HepG2 (cell line): Measurements from ENCODE around the gene ZBTB20. TPM values are rescaled to one million over a fixed set of nuclear protein-coding genes. Genes with fewer than 3 reads are reported as not detected.

Experiments
- ATAC-seq: fragments of 200-7000 bp; cut with Tn5 transposase; 3 replicates; pipeline ENCODE4 v1.9.1; 2020; ENCODE audit warnings: mild to moderate bottlenecking, moderate library complexity
- BruUV-seq: library from RNA; stranded (reverse); fragments of 400-500 nt; replicated peaks from 2 replicates; lab custom pipeline; 2021; lab: Mats Ljungman, UMichigan
- CTCF ChIA-PET: fragments of 300-600 bp; formaldehyde crosslinking; extraction: SDS; loops from one replicate; lab custom pipeline; 2021; ENCODE audit warnings: low total read pairs, inconsistent platforms, low intra/inter-chr PET ratio; lab: Yijun Ruan, JAX
- POLR2A ChIA-PET: fragments of 350-600 bp; sonication (Branson Sonifier 250); formaldehyde crosslinking; loops from one replicate; lab custom pipeline; 2020; ENCODE audit warnings: antibody characterized with exemption, inconsistent platforms; lab: Yijun Ruan, JAX
- DNase-seq: peaks from one replicate; pipeline ENCODE4 v3.0.0-alpha.2; 2015; ENCODE audit warnings: low spot score
- FAIRE-seq: peaks from 3 replicates; lab custom pipeline; 2011; peaks lifted over from hg19 to GRCh38; lab: Jason Lieb, UNC
- H2AFZ ChIP-seq: one replicate; pipeline ENCODE4 v1.6.1; 2011; ENCODE audit warnings: low read length, inconsistent platforms
- H3K27ac ChIP-seq: fragments of 300-600 bp; 3 replicates; pipeline ENCODE4 v1.8.0; 2011; ENCODE audit warnings: mixed run types, mild to moderate bottlenecking, mixed read lengths, low read length, inconsistent platforms; ENCODE audit not compliant: insufficient read depth; ENCODE audit errors: extremely low read length
- H3K27me3 ChIP-seq, 2 experiments: fragments of 200-600 bp in 1 of 2; 2 replicates in 1 of 2; 3 replicates in 1 of 2; pipeline versions ENCODE4 v1.6.0 to v1.8.0; 2011; ENCODE audit warnings: low read length in 2 of 2, mild to moderate bottlenecking in 2 of 2, moderate library complexity in 2 of 2, inconsistent platforms in 1 of 2; ENCODE audit not compliant: insufficient read depth in 2 of 2, control insufficient read depth in 1 of 2
- H3K36me3 ChIP-seq, 2 experiments: fragments of 200-600 bp in 1 of 2; replicated peaks in 1 of 2; 2 replicates in 1 of 2; 3 replicates in 1 of 2; pipeline versions ENCODE4 v1.5.1 to v1.8.0; 2011; ENCODE audit warnings: low read length in 2 of 2, inconsistent platforms in 1 of 2; ENCODE audit not compliant: insufficient read depth in 2 of 2, control insufficient read depth in 1 of 2
- H3K4me1 ChIP-seq: 2 replicates; pipeline ENCODE4 v1.5.1; 2012; ENCODE audit warnings: low read length, inconsistent platforms; ENCODE audit not compliant: insufficient read depth
- H3K4me2 ChIP-seq: 2 replicates; pipeline ENCODE4 v1.6.0; 2011; ENCODE audit warnings: low read depth, low read length, inconsistent platforms
- H3K4me3 ChIP-seq, 3 experiments: fragments of 200-600 bp in 1 of 3; sonication (generic), shearing (Covaris generic) in 1 of 3; replicated peaks in 1 of 3; 2 replicates each; pipeline ENCODE4 v1.5.1; 2011 to 2016; ENCODE audit warnings: low read length in 3 of 3, inconsistent platforms in 2 of 3, low read depth in 2 of 3, mild to moderate bottlenecking in 2 of 3, control low read depth in 1 of 3, mixed read lengths in 1 of 3; ENCODE audit not compliant: insufficient read depth in 1 of 3
- H3K79me2 ChIP-seq: one replicate; pipeline ENCODE4 v1.6.1; 2011; ENCODE audit warnings: low read length, inconsistent platforms; ENCODE audit not compliant: insufficient read depth
- H3K9ac ChIP-seq: 2 replicates; pipeline ENCODE4 v1.6.0; 2011; ENCODE audit warnings: mild to moderate bottlenecking, low read depth, low read length, inconsistent platforms; ENCODE audit not compliant: insufficient read depth
- H3K9me3 ChIP-seq: 2 replicates; pipeline ENCODE4 v1.5.1; 2012; ENCODE audit warnings: mild to moderate bottlenecking, low read length
- H4K20me1 ChIP-seq: 2 replicates; pipeline ENCODE4 v1.6.0; 2011; ENCODE audit warnings: inconsistent platforms, mild to moderate bottlenecking, low read length, moderate library complexity; ENCODE audit not compliant: insufficient read depth
- CEBPB ChIP-seq: IDR thresholded peaks from 2 replicates; pipeline ENCODE4 v1.6.1; 2011; ENCODE audit warnings: low read depth, low read length, improper control_type of control experiment, borderline replicate concordance
- CREB3 ChIP-seq: sonication (generic); formaldehyde crosslinking; IDR thresholded peaks from 2 replicates; pipeline ENCODE4 v1.5.0; 2020; ENCODE audit warnings: missing genetic modification reagents
- DNMT3B ChIP-seq: conservative IDR thresholded peaks from 2 replicates; pipeline ENCODE4 v1.6.1; 2016; ENCODE audit warnings: missing biosample characterization, control low read depth
- FOXP1 ChIP-seq, 2 experiments: fragments of 450-650 bp in 1 of 2; IDR thresholded peaks; 2 replicates each; pipeline ENCODE4 v1.6.1; 2017 to 2018; ENCODE audit warnings: antibody characterized with exemption in 1 of 2
- KDM3A ChIP-seq: IDR thresholded peaks from 2 replicates; pipeline ENCODE4 v1.6.1; 2018; ENCODE audit warnings: low read depth, missing compliant biosample characterization
- NCOR1 ChIP-seq: fragments of 200-600 bp; sonication (generic); IDR thresholded peaks from 2 replicates; pipeline ENCODE4 v1.7.0; 2017; ENCODE audit warnings: antibody characterized with exemption, low read length, borderline replicate concordance
- ZNF678 ChIP-seq: sonication (generic); formaldehyde crosslinking; IDR thresholded peaks from 2 replicates; pipeline ENCODE4 v1.4.0; 2020; ENCODE audit warnings: mild to moderate bottlenecking, missing genetic modification reagents
- ZNF83 ChIP-seq: sonication (generic); formaldehyde crosslinking; IDR thresholded peaks from 2 replicates; pipeline ENCODE4 v1.4.0; 2020; ENCODE audit warnings: missing genetic modification reagents, mild to moderate bottlenecking, borderline replicate concordance
- ZSCAN21 ChIP-seq: sonication (generic); formaldehyde crosslinking; IDR thresholded peaks from 2 replicates; pipeline ENCODE4 v1.8.0; 2022; ENCODE audit warnings: mild to moderate bottlenecking, missing genetic modification reagents, moderate library complexity, borderline replicate concordance
- WGBS: methylation state at CpG from one replicate; pipeline ENCODE4 v1.1.6; 2017; ENCODE audit warnings: low lambda C conversion rate; 5-methylcytosine and 5-hydroxymethylcytosine counted together
- in situ Hi-C: cut with HindIII; loops from 2 replicates; pipeline ENCODE4 v1.10.0; 2017; ENCODE audit warnings: low pct_unique_long_range_greater_than_20kb; ENCODE audit not compliant: extremely low pct_ligation_motif_present
- intact Hi-C: fragments of 100-400 bp; cut with micrococcal nuclease; formaldehyde crosslinking; loops from one replicate; pipeline ENCODE4 v1.10.0; 2022; ENCODE audit not compliant: unreplicated experiment
- polyA plus RNA-seq, 8 experiments: library from polyadenylated mRNA; depleted of rRNA in 3 of 8; stranded (reverse) in 7 of 8; unstranded in 1 of 8; fragments of >200 nt; fragmentation: Illumina TruSeq in 4 of 8; extraction: Trizol in 4 of 8; gene quantifications; 2 replicates each; pipeline versions ENCODE4 v1.2.1 to v1.2.3, GENCODE V29; 2011 to 2016; ENCODE audit warnings: low read depth in 4 of 8, missing spikeins in 1 of 8, mixed read lengths in 1 of 8; ENCODE audit not compliant: insufficient read depth in 1 of 8
- total RNA-seq, 5 experiments: library from RNA; depleted of rRNA; stranded (reverse); fragments of >200 nt; fragmentation: Illumina TruSeq; extraction: Trizol; gene quantifications; 2 replicates each; pipeline ENCODE4 v1.2.3, GENCODE V29; 2016; ENCODE audit warnings: low read depth in 1 of 5

The ZBTB20 gene
- total and polyA plus RNA-seq, 2 of the 13 experiments (the other 11 are each of a cell fraction or from before 2014, with no cell fraction given): 1.9 to 8.8 TPM

- POLR2A ChIA-PET: no interaction called here
- H3K4me2 ChIP-seq: no peak overlapping the region
- CTCF ChIA-PET: no interaction called here
- FAIRE-seq: no peak
- in situ Hi-C loops (no loop called here), intact Hi-C loops (no loop called here)
- H4K20me1 ChIP-seq: no peaks in the 10 kb centered on the region
- no peak for ATAC-seq
- H3K79me2 ChIP-seq: no peaks in the 10 kb centered on the region
- no peaks in the 10 kb centered on the region for H3K9me3 ChIP-seq
- no TSS peak for BruUV-seq
- H3K4me1 ChIP-seq: peaks cover 21% of the 10 kb centered on the region
- no peak for DNase-seq
- H3K36me3 ChIP-seq: no peaks in the 10 kb centered on the region; a peak in 1 of 5 replicates
- TF ChIP-seq CREB3 (CRISPR knock-in tag): no peak
- TF ChIP-seq ZSCAN21 (CRISPR knock-in tag): no peak
- no peak for TF ChIP-seq KDM3A (CRISPR knock-in tag)
- TF ChIP-seq CEBPB: peak; percentile 62
- TF ChIP-seq ZNF678 (CRISPR knock-in tag): no peak
- no peaks in the 10 kb centered on the region for H3K27me3 ChIP-seq
- H3K4me3 ChIP-seq: no peak overlapping the region
- no peak overlapping the region for H3K27ac ChIP-seq
- no peak overlapping the region for H2AFZ ChIP-seq
- whole genome bisulfite sequencing: 100% methylated on average over 1 of the region's 1 CpG
- H3K9ac ChIP-seq: no peak overlapping the region
Observed at GRCh38 chr3:114508208-114508607, 638.9 kb downstream of the ZBTB20 start.

GRCh38 chr3:114506591-114507300 is 640.3 kb downstream of the ZBTB20 start:
- intact Hi-C loops: no loop called here
- ChIA-PET CTCF (no interaction called here), POLR2A (no interaction called here)
- Histone ChIP-seq H3K4me3 (no peak overlapping the region), H2AFZ (no peak overlapping the region), H3K9ac (no peak overlapping the region), H3K4me2 (no peak overlapping the region), H3K9me3 (no peaks in the 10 kb centered on the region), H3K79me2 (no peaks in the 10 kb centered on the region), H3K4me1 (peaks cover 21% of the 10 kb centered on the region), H3K36me3 (no peaks in the 10 kb centered on the region; a peak in 1 of 5 replicates), H4K20me1 (no peaks in the 10 kb centered on the region), H3K27me3 (no peaks in the 10 kb centered on the region), H3K27ac (no peak overlapping the region)
- no TSS peak for BruUV-seq
- ATAC-seq: no peak
- DNase-seq: no peak
- FAIRE-seq: no peak
- in situ Hi-C loops: no loop called here
- no peak for TF ChIP-seq FOXP1 (IDR thresholded peaks at IDR 0.05)
- TF ChIP-seq FOXP1 (CRISPR knock-in tag; IDR thresholded peaks at IDR 0.05): no peak
- TF ChIP-seq NCOR1: no peak
- TF ChIP-seq ZNF83 (CRISPR knock-in tag): no peak
- TF ChIP-seq DNMT3B (CRISPR knock-in tag): no peak
- WGBS: 74% methylated on average over 6 of the region's 6 CpGs
